VCaP (cell line): ENCODE measurements around the gene SPART.

Experiments used
- H3K27ac ChIP-seq: fragments of 450-650 bp; 2 replicates; pipeline ENCODE4 v1.5.1; 2017
- TF ChIP-seq, protein P1 (sequence below): fragments of 450-650 bp; conservative IDR thresholded peaks from 2 replicates; pipeline ENCODE4 v1.5.1; 2017; ENCODE audit warnings: mild to moderate bottlenecking, moderate library complexity

Gene SPART

DNA sequence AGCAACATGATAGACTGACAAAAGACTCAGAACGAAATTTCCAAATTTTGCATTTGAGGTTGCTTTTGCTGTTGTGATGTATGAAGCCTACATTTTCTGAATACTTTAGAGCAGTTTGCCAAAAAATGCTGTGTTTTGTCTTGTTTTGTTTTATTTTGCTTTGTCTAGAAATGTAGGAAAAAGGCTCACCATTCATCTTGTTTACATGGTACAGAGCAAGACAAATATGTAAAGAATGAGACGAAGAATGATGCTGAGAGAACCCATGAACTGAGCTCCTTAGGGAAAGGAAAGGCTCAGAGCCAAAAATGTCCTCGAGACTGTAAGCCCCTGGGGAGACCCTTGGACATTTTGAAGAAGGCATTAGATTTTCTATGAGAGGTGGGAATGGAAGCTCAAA lies 6.8 kb upstream of the SPART start:
- no peak overlapping the region for H3K27ac ChIP-seq

DNA sequence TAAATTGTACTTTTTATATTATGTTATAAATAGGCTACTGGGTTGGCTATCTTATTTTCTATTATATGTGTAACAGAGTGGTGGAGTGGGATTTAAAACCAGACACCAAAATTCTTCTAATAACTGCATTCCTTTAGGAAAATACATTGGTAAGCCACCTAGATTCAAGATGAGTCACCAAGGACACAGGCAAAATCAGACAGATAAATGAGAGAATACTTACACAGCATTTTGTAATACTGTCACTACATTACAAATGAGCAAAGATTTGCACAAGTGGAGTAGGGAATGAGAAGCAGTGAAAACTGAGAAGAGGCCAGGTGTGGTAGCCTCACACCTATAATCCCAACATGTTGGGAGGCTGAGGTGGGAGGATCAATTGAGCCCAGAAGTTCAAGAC lies 6.2 kb upstream of the SPART start:
- TF ChIP-seq, protein P1, sequence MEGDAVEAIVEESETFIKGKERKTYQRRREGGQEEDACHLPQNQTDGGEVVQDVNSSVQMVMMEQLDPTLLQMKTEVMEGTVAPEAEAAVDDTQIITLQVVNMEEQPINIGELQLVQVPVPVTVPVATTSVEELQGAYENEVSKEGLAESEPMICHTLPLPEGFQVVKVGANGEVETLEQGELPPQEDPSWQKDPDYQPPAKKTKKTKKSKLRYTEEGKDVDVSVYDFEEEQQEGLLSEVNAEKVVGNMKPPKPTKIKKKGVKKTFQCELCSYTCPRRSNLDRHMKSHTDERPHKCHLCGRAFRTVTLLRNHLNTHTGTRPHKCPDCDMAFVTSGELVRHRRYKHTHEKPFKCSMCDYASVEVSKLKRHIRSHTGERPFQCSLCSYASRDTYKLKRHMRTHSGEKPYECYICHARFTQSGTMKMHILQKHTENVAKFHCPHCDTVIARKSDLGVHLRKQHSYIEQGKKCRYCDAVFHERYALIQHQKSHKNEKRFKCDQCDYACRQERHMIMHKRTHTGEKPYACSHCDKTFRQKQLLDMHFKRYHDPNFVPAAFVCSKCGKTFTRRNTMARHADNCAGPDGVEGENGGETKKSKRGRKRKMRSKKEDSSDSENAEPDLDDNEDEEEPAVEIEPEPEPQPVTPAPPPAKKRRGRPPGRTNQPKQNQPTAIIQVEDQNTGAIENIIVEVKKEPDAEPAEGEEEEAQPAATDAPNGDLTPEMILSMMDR: no peak
- no peak overlapping the region for H3K27ac ChIP-seq

More for the DNA sequence above, 6.8 kb upstream of the SPART start:
- TF ChIP-seq, protein P1: no peak

DNA sequence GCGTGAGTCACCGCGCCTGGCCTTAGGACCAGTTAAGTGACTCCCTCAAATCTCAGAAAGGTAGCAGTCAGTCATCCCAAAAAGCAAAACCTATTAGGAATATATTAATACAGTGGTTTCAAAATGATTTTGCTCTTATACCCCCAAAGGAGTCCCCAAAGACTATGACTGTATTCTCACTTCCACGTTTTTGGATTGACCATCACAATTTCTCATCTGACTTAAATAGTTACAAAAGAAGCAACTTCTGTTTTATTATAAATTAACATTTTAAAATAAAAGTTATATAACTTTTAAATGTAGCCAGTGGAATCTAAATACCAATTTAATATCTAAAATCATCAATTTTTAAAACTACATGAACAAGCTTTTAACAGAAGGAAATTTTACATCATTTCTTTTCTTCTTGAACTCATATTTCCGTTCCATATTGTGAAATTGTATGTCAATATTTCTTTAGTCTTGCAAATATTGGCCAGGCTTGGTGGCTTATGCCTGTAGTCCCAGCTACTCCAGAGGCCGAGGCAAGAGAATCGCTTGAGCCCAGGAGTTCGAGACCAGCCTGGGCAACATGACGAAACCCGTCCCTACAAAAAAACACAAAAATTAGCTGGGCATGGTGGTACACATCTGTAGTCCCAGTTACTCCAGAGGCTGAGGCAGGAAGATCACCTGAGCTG lies 1.5 kb upstream of the SPART start:
- H3K27ac ChIP-seq: no peak overlapping the region
- TF ChIP-seq, protein P1: no peak

DNA sequence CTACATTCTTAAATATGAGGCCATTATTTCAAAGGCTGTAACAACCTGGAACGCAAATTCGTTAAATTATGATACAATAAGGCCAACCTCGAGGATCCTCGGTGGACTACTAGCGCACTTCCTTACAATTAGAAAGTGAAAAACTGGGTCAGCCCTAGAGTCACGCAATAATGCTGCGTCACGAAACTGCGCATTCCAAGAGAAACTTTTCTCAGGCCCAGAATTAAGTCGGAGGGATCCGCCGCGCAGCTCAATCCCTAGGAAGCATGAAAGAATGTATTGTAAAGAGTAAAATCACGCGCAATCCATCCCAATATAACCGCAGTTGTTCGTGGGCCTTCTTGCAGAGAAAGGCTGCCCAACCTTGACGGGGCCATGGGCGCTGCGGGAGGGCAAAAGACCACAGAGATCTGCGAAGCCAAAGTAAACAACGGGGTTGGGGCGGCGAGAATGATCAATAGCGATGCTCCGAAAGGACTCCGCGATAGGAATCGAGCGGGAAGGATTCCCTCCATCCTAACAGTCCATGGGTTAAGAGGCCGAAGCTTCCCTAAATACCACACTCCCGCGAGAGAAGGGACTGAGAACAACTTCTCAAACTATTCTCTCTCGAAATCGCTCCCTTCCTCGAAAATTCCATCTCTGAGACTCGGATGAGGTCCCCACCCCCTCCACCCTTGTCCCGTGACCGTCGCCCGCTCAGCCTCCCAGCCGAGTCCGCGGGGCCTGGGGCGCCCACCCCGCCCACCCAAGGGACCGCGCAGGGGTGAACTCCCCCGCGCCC lies 564 bp downstream of the SPART start:
- TF ChIP-seq, protein P1: no peak
- H3K27ac ChIP-seq: peak overlapping the region; percentile 61; the same call in 1 of the 2 replicates

DNA sequence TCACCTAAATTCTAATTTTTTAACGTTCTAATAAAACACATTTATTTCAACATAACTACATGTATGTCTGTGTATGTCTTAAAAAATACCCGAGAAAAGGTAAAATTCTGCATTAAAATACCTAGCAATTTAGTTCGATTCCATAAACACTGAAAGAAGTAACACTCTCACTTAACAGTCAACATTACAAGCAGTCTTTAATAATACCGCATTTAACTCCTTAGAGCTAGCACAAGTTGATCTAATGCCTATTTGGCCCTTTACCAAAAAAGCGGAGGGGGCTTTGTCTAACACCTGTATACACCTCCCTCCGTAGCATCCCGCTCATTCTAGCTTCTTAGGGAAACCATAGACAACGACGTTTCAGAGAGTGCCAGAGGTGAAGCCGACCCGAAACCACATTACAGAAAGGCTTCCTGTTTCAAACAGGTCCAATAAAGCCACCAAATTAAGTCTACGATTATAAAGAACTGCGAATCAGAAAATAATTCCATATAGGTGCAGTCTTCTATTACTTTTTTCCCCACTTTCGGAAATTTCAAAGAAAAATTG lies 1.2 kb downstream of the SPART start:
- TF ChIP-seq, protein P1: no peak
- no peak overlapping the region for H3K27ac ChIP-seq

DNA sequence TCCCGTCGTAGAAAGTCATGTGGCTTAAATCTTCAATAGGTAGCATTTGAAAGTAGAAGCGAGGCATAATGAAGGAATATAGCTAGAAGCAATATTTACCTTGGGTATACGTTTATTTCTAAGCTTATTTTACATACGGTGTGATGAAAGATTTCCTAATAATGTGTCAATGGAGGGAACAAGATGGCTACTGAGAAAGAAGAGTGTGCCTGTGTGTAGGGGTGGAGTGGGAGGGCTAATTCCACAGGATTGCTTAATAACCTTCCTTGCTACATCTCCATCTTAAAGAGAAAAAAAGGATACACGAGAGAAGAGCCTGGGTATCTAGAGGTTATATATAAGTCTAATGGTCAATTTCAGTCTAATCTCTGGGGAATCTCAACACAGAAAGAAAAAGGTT lies 2.0 kb downstream of the SPART start:
- TF ChIP-seq, protein P1: no peak
- H3K27ac ChIP-seq: no peak overlapping the region

DNA sequence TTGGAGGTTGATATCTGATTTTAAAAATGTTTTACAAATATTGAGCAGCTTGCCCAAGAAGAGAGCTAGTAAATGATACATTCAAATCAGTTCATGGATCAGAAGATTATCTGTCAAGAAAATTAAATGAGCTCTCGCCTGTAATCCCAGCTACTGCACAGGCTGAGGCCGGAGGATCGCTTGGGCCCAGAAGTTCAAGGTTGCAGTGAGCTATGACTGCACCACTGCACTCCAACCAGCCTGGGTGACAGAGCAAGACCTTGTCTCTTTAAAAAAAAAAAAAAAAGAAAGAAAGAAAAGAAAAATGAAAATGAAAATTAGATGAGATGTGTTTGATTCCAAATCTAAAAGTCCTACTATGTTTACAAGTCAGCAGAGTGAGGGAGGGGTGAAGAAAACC lies 2.4 kb downstream of the SPART start:
- TF ChIP-seq, protein P1: no peak
- no peak overlapping the region for H3K27ac ChIP-seq
